B cell (primary cell): ENCODE measurements around the gene PCDHB8. TPM values are rescaled to one million over a fixed set of nuclear protein-coding genes. Genes with fewer than 3 reads are reported as not detected.
"Not testable (repeated sequence)": the region's sequence is repeated elsewhere in the genome, so short reads cannot be mapped to it uniquely, and the experiment has no call there.

ENCODE experiments used
- ATAC-seq: fragments of 200-7000 bp; cut with Tn5 transposase; one replicate; pipeline ENCODE4 v1.10.0; 2021; ENCODE audit warnings: low read depth, mild to moderate bottlenecking, moderate number of reproducible peaks, moderate library complexity
- CTCF ChIA-PET: fragments of 350-600 bp; sonication (Branson Sonifier 250); formaldehyde crosslinking; loops from one replicate; lab custom pipeline; 2021; ENCODE audit warnings: antibody characterized with exemption, inconsistent platforms; lab: Charles Lee
- POLR2A ChIA-PET: fragments of 350-600 bp; sonication (Branson Sonifier 250); formaldehyde crosslinking; loops from one replicate; lab custom pipeline; 2021; ENCODE audit warnings: antibody characterized with exemption; lab: Charles Lee
- DNase-seq: peaks from one replicate; pipeline ENCODE4 v3.0.0; 2013
- H2AFZ ChIP-seq: 2 replicates; pipeline ENCODE4 v1.6.1; 2012; ENCODE audit warnings: mild to moderate bottlenecking, low read depth, low read length; ENCODE audit not compliant: insufficient read depth, poor library complexity, severe bottlenecking
- H3K27ac ChIP-seq, 2 donors: 1 replicate in 1 of 2; 2 replicates in 1 of 2; pipeline ENCODE4 v1.5.1; 2012 to 2013; ENCODE audit warnings: low read length in 2 of 2, mild to moderate bottlenecking in 2 of 2, moderate library complexity in 1 of 2
- H3K27me3 ChIP-seq, 4 experiments: fragments of 200-600 bp in 1 of 4; sonication (generic) in 1 of 4; replicated peaks in 1 of 4; 1 replicate in 2 of 4; 2 replicates in 2 of 4; pipeline versions ENCODE4 v1.6.1 to v1.7.0; 2013 to 2016; ENCODE audit warnings: low read length in 3 of 4, mild to moderate bottlenecking in 2 of 4, mixed read lengths in 1 of 4, moderate library complexity in 1 of 4; ENCODE audit not compliant: insufficient read depth in 4 of 4, control insufficient read depth in 3 of 4; ENCODE audit errors: control extremely low read depth in 1 of 4
- H3K36me3 ChIP-seq, 2 experiments: replicated peaks in 1 of 2; 1 replicate in 1 of 2; 2 replicates in 1 of 2; pipeline versions ENCODE4 v1.6.1 to v1.7.1; 2013; ENCODE audit warnings: low read length in 1 of 2; ENCODE audit not compliant: insufficient read depth in 2 of 2, control insufficient read depth in 1 of 2; ENCODE audit errors: control extremely low read depth in 1 of 2, extremely low read depth in 1 of 2
- H3K4me1 ChIP-seq, 2 donors: fragments of 200-600 bp in 1 of 2; sonication (generic) in 1 of 2; 1 replicate in 1 of 2; 2 replicates in 1 of 2; pipeline versions ENCODE4 v1.5.1 to v1.6.1; 2013 to 2017; ENCODE audit warnings: low read length in 2 of 2; ENCODE audit not compliant: control insufficient read depth in 2 of 2, insufficient read depth in 2 of 2
- H3K4me2 ChIP-seq: replicated peaks from 2 replicates; pipeline ENCODE3; 2012; ENCODE audit warnings: mild to moderate bottlenecking, low read depth, low read length; ENCODE audit not compliant: poor library complexity, severe bottlenecking
- H3K4me3 ChIP-seq, 5 experiments: fragments of 200-600 bp in 1 of 5; sonication (generic) in 1 of 5; 1 replicate in 3 of 5; 2 replicates in 2 of 5; pipeline versions ENCODE4 v1.5.1 to v1.7.0; 2011 to 2016; ENCODE audit warnings: low read length in 4 of 5, mild to moderate bottlenecking in 4 of 5, low read depth in 2 of 5, control low read depth in 1 of 5, moderate library complexity in 1 of 5; ENCODE audit not compliant: insufficient read depth in 1 of 5; ENCODE audit errors: control extremely low read depth in 1 of 5, extremely low read depth in 1 of 5
- H3K79me2 ChIP-seq: fragments of 200-600 bp; sonication (generic); one replicate; pipeline ENCODE4 v1.6.0; 2016; ENCODE audit warnings: low read length; ENCODE audit not compliant: control insufficient read depth, insufficient read depth
- H3K9ac ChIP-seq: fragments of 200-600 bp; sonication (generic); 2 replicates; pipeline ENCODE4 v1.6.1; 2017; ENCODE audit warnings: mild to moderate bottlenecking, low read length, moderate library complexity
- H3K9me3 ChIP-seq, 3 donors: one replicate each; pipeline versions ENCODE4 v1.6.1 to v1.7.1; 2013; ENCODE audit warnings: low read length in 2 of 3; ENCODE audit not compliant: control insufficient read depth in 2 of 3, insufficient read depth in 1 of 3; ENCODE audit errors: control extremely low read depth in 1 of 3
- H4K20me1 ChIP-seq: 2 replicates; pipeline ENCODE4 v1.6.0; 2012; ENCODE audit warnings: mild to moderate bottlenecking, low read length; ENCODE audit not compliant: insufficient read depth, control insufficient read depth, poor library complexity, severe bottlenecking
- H3K27ac Mint-ChIP-seq: one replicate; pipeline ENCODE4 v1.8.0; 2021; ENCODE audit warnings: mixed read lengths
- H3K27me3 Mint-ChIP-seq: one replicate; pipeline ENCODE4 v1.8.0; 2021; ENCODE audit warnings: mixed read lengths
- H3K4me1 Mint-ChIP-seq: one replicate; pipeline ENCODE4 v1.8.0; 2021; ENCODE audit warnings: mixed read lengths
- H3K4me3 Mint-ChIP-seq: one replicate; pipeline ENCODE4 v1.8.0; 2021; ENCODE audit warnings: mixed read lengths
- H3K9me3 Mint-ChIP-seq: one replicate; pipeline ENCODE4 v1.8.0; 2022; ENCODE audit warnings: mixed read lengths; ENCODE audit not compliant: insufficient read depth
- CTCF ChIP-seq: fragments of 200-600 bp; IDR thresholded peaks from one replicate; pipeline ENCODE4 v1.8.0; 2022; ENCODE audit warnings: antibody characterized with exemption, mild to moderate bottlenecking
- EZH2 ChIP-seq: IDR thresholded peaks from 2 replicates; pipeline ENCODE4 v1.6.1; 2012; ENCODE audit warnings: borderline replicate concordance, low read depth, mild to moderate bottlenecking, moderate library complexity, low read length; ENCODE audit not compliant: insufficient read depth, poor library complexity, severe bottlenecking
- WGBS: methylation state at CpG from one replicate; pipeline ENCODE4 v1.1.5; 2013; ENCODE audit warnings: missing lambda C conversion rate; ENCODE audit not compliant: insufficient coverage; 5-methylcytosine and 5-hydroxymethylcytosine counted together
- intact Hi-C: fragments of 100-400 bp; cut with micrococcal nuclease; formaldehyde crosslinking; loops from one replicate; pipeline ENCODE4 v1.10.0; 2022
- polyA plus RNA-seq: library from polyadenylated mRNA; depleted of rRNA; stranded (reverse); fragments of >200 nt; gene quantifications from 2 replicates; pipeline ENCODE4 v1.2.3, GENCODE V29; 2012
- total RNA-seq, 2 donors: library from RNA; stranded (reverse); fragments of 120-200 nt in 1 of 2; gene quantifications; 1 replicate in 1 of 2; 2 replicates in 1 of 2; pipeline versions ENCODE4 v1.2.3 to v1.2.4, GENCODE V29; 2013 to 2022

PCDHB8 gene
- total and polyA plus RNA-seq, 2 donors (not counting 1 experiment from before 2014, with no cell fraction given): not detected

DNA sequence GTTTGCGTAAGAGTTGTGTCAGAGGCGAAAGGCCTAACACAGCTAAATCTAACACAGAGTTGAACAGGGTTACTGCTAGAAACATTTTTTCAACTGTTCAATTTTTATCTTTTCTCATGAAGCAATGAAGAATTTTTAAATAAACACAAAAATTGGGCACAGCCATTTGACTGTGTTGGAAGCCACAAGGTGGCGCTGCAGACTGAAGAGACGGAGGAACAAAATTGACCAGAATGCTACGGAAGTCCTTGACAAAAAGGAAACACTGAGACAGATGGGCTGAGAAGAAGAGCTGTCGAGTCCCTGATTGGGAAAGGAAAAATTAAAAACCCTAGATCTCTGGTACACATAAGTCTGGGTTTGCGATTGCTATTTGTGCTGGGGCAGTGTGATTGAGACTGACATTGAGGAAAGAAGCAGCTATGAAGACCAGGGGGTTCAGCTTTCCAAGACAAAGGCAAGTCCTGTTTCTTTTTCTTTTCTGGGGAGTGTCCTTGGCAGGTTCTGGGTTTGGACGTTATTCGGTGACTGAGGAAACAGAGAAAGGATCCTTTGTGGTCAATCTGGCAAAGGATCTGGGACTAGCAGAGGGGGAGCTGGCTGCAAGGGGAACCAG is 9.4 kb downstream of the PCDHB8 start, which contains the start of gene PCDHB9:
Gene PCDHB9 (plus strand): TSS at position 265 of the 616 bp plus-strand sequence. CDS start 158 bp downstream, at position 423.
- peak within 1 kb of the TSS in 1 of 5 experiments; percentile 14 for H3K4me3 ChIP-seq
- H3K9me3 Mint-ChIP-seq: no peaks in the 10 kb centered on the region
- H4K20me1 ChIP-seq: no peaks in the 10 kb centered on the region
- peak within 1 kb of the TSS; percentile 46 for H3K4me3 Mint-ChIP-seq
- peak; percentile 19 for DNase-seq
- peaks cover 32% of the 10 kb centered on the region for H3K27me3 Mint-ChIP-seq
- H3K27ac Mint-ChIP-seq: no peak within 1 kb of the TSS
- no peaks in the 10 kb centered on the region for H3K36me3 ChIP-seq
- ATAC-seq: no peak
- no peak within 1 kb of the TSS for H3K9ac ChIP-seq
- peaks cover 0 to 4% of the 10 kb centered on the region in 2 donors for H3K4me1 ChIP-seq
- peaks cover 0 to 33% (median 7%) of the 10 kb centered on the region in 3 donors for H3K9me3 ChIP-seq
- no peaks in the 10 kb centered on the region for H3K79me2 ChIP-seq
- H2AFZ ChIP-seq: peak within 1 kb of the TSS; percentile 33
- TF ChIP-seq EZH2: no peak
- TF ChIP-seq CTCF: peak; percentile 47
- H3K27me3 ChIP-seq: peaks cover 0 to 11% (median 10%) of the 10 kb centered on the region in 4 experiments
- peak within 1 kb of the TSS; percentile 15 for H3K4me2 ChIP-seq
- H3K4me1 Mint-ChIP-seq: peaks cover 5% of the 10 kb centered on the region
- POLR2A ChIA-PET: no interaction called here
- CTCF ChIA-PET: interaction anchor here (0.7 to 2.0 kb wide), 3 partner anchors 377 to 382 kb away, joined by 3 to 6 read pairs (median 4); no protein-coding TSS in a partner anchor
- 27% methylated on average over 7 of the region's 9 CpGs for WGBS
- intact Hi-C loops: loop anchor here (10.0 kb wide), 1 partner anchor 378 kb away; no protein-coding TSS in a partner anchor
- no peak within 1 kb of the TSS for H3K27ac ChIP-seq

DNA sequence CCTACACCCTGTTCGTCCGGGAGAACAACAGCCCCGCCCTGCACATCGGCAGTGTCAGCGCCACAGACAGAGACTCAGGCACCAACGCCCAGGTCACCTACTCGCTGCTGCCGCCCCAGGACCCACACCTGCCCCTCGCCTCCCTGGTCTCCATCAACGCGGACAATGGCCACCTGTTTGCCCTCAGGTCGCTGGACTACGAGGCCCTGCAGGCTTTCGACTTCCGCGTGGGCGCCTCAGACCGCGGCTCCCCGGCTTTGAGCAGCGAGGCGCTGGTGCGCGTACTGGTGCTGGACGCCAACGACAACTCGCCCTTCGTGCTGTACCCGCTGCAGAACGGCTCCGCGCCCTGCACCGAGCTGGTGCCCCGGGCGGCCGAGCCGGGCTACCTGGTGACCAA is 11.1 kb downstream of the PCDHB8 start:
- POLR2A ChIA-PET, H2AFZ ChIP-seq, ATAC-seq, H4K20me1 ChIP-seq, H3K4me1 Mint-ChIP-seq, H3K9me3 Mint-ChIP-seq, H3K4me3 ChIP-seq, DNase-seq, H3K4me2 ChIP-seq, H3K27me3 ChIP-seq, H3K4me1 ChIP-seq, H3K27ac ChIP-seq, H3K4me3 Mint-ChIP-seq, H3K27ac Mint-ChIP-seq, H3K79me2 ChIP-seq, H3K36me3 ChIP-seq, H3K9ac ChIP-seq: not testable (repeated sequence)
- H3K9me3 ChIP-seq: peaks cover 0 to 24% (median 6%) of the 10 kb centered on the region in 3 donors
- intact Hi-C loops: loop anchor here (10.0 kb wide), 1 partner anchor 376 kb away; no protein-coding TSS in a partner anchor
- 53% methylated on average over 11 of the region's 37 CpGs for WGBS
- CTCF ChIA-PET: interaction anchor here (1.6 kb wide), 1 partner anchor 378 kb away, joined by 4 read pairs; no protein-coding TSS in a partner anchor
- H3K27me3 Mint-ChIP-seq: peaks cover 26% of the 10 kb centered on the region

DNA sequence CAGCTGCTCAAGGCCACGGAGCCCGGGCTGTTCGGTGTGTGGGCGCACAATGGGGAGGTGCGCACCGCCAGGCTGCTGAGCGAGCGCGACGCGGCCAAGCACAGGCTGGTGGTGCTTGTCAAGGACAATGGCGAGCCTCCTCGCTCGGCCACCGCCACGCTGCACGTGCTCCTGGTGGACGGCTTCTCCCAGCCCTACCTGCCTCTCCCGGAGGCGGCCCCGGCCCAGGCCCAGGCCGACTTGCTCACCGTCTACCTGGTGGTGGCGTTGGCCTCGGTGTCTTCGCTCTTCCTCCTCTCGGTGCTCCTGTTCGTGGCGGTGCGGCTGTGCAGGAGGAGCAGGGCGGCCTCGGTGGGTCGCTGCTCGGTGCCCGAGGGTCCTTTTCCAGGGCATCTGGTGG is 11.5 kb downstream of the PCDHB8 start:
- H3K27ac Mint-ChIP-seq, DNase-seq, H3K4me1 Mint-ChIP-seq, H3K79me2 ChIP-seq, H2AFZ ChIP-seq, POLR2A ChIA-PET, H3K9me3 Mint-ChIP-seq, H3K4me2 ChIP-seq, CTCF ChIA-PET, ATAC-seq, H3K4me3 Mint-ChIP-seq, H4K20me1 ChIP-seq, H3K27me3 ChIP-seq, H3K36me3 ChIP-seq, H3K9ac ChIP-seq, H3K27ac ChIP-seq, H3K4me1 ChIP-seq, H3K4me3 ChIP-seq: not testable (repeated sequence)
- peaks cover 25% of the 10 kb centered on the region for H3K27me3 Mint-ChIP-seq
- WGBS: 53% methylated on average over 8 of the region's 35 CpGs
- intact Hi-C loops: loop anchor here (10.0 kb wide), 1 partner anchor 376 kb away; no protein-coding TSS in a partner anchor
- peaks cover 0 to 22% (median 6%) of the 10 kb centered on the region in 3 donors for H3K9me3 ChIP-seq
